Endothelial cell of umbilical vein (primary cell): ENCODE results near the gene GMPPA.

Source experiments
- EZH2 ChIP-seq: IDR thresholded peaks from 2 replicates; pipeline ENCODE4 v1.6.1; 2012; ENCODE audit warnings: borderline replicate concordance, low read depth, mild to moderate bottlenecking, moderate library complexity, low read length, inconsistent platforms; ENCODE audit not compliant: severe bottlenecking
- MYC ChIP-seq: IDR thresholded peaks from one replicate; pipeline ENCODE4 v1.6.1; 2011; ENCODE audit warnings: mild to moderate bottlenecking, low read depth, low read length
- POLR2A ChIP-seq: IDR thresholded peaks from 2 replicates; pipeline ENCODE4 v1.6.1; 2012; ENCODE audit warnings: low read depth, mild to moderate bottlenecking, control low read depth, low read length
- TF ChIP-seq, protein P1 (sequence below), 2 donors: IDR thresholded peaks; 1 replicate in 1 of 2; 2 replicates in 1 of 2; pipeline ENCODE4 v1.5.1; 2011; ENCODE audit warnings: low read length in 2 of 2, mild to moderate bottlenecking in 2 of 2, moderate library complexity in 2 of 2, control low read depth in 1 of 2, inconsistent platforms in 1 of 2, low read depth in 1 of 2; ENCODE audit not compliant: insufficient read depth in 1 of 2; ENCODE audit errors: extremely low read depth in 1 of 2
- TF ChIP-seq, protein P2 (sequence below): IDR thresholded peaks from 2 replicates; pipeline ENCODE4 v1.6.1; 2011; ENCODE audit not compliant: insufficient read depth, insufficient read length

DNA sequence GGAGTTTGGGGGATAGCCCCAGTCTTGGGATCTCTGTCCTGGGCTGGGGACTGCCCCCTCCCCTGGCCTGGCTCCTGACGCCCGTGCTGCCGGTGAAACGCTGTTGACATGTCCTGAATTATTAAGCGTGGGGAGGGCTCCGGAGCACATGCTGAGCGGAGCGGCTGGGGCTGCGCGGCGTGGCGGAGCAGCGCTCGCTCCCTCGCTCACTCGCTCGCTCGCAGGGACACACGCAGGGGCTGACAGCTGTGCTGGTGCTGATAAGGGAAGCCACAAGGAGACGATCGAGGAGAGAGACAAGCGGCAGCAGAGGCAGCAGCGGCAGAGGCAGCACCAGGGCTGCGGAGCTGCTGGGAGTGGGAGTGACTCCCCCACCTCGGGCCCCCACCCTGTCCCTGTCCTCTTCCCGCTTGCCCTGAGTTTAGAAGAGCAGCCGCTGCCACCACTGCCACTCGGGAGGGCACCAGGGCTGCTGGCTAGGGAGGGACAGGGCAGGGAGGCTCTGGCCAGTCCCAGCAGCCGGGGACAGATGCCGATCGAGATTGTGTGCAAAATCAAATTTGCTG is 15.6 kb downstream of the GMPPA start, which contains the start of gene ASIC4:
- TF ChIP-seq, protein P1, sequence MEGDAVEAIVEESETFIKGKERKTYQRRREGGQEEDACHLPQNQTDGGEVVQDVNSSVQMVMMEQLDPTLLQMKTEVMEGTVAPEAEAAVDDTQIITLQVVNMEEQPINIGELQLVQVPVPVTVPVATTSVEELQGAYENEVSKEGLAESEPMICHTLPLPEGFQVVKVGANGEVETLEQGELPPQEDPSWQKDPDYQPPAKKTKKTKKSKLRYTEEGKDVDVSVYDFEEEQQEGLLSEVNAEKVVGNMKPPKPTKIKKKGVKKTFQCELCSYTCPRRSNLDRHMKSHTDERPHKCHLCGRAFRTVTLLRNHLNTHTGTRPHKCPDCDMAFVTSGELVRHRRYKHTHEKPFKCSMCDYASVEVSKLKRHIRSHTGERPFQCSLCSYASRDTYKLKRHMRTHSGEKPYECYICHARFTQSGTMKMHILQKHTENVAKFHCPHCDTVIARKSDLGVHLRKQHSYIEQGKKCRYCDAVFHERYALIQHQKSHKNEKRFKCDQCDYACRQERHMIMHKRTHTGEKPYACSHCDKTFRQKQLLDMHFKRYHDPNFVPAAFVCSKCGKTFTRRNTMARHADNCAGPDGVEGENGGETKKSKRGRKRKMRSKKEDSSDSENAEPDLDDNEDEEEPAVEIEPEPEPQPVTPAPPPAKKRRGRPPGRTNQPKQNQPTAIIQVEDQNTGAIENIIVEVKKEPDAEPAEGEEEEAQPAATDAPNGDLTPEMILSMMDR (IDR thresholded peaks at IDR 0.05; ENCODE audit: extremely low read depth in 1 of 2, insufficient read depth in 1 of 2, low read depth in 1 of 2, low read length in 2 of 2) = no peak
- no peak for TF ChIP-seq MYC
- no peak for TF ChIP-seq POLR2A
- TF ChIP-seq EZH2 = peak; percentile 59
- TF ChIP-seq, protein P2, sequence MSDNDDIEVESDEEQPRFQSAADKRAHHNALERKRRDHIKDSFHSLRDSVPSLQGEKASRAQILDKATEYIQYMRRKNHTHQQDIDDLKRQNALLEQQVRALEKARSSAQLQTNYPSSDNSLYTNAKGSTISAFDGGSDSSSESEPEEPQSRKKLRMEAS = no peak
